Smooth muscle cell (in vitro differentiated cells): ENCODE results near the gene LGALS9B. TPM values are rescaled to one million over a fixed set of nuclear protein-coding genes. Genes with fewer than 3 reads are reported as not detected.
"Not testable (repeated sequence)": the region's sequence is repeated elsewhere in the genome, so short reads cannot be mapped to it uniquely, and the experiment has no call there.

Experiments used
- DNase-seq: peaks from one replicate; lab custom pipeline; 2025; ENCODE audit not compliant: unreplicated experiment; lab: John Stamatoyannopoulos, UW
- H2AFZ ChIP-seq: fragments of 200-600 bp; sonication (generic); 2 replicates; pipeline ENCODE4 v1.6.0; 2016; ENCODE audit warnings: antibody characterized with exemption, low read depth, mild to moderate bottlenecking
- H3F3A ChIP-seq: fragments of 200-600 bp; sonication (generic); 2 replicates; pipeline ENCODE4 v1.6.0; 2017; ENCODE audit warnings: antibody characterized with exemption, low read depth
- H3K27ac ChIP-seq: fragments of 200-600 bp; sonication (generic); 2 replicates; pipeline ENCODE4 v1.5.1; 2016; ENCODE audit warnings: low read depth, mild to moderate bottlenecking
- H3K27me3 ChIP-seq: fragments of 200-600 bp; sonication (generic); 2 replicates; pipeline ENCODE4 v1.6.1; 2016; ENCODE audit warnings: low read depth, mild to moderate bottlenecking
- H3K36me3 ChIP-seq: fragments of 200-600 bp; sonication (generic); 2 replicates; pipeline ENCODE4 v1.5.1; 2016; ENCODE audit warnings: low read depth
- H3K4me1 ChIP-seq: fragments of 200-600 bp; sonication (generic); 2 replicates; pipeline ENCODE4 v1.5.1; 2016; ENCODE audit warnings: low read depth
- H3K4me2 ChIP-seq: fragments of 200-600 bp; sonication (generic); 2 replicates; pipeline ENCODE4 v1.6.0; 2016; ENCODE audit warnings: mild to moderate bottlenecking
- H3K4me3 ChIP-seq: fragments of 200-600 bp; sonication (generic); 2 replicates; pipeline ENCODE4 v1.5.1; 2016; ENCODE audit warnings: mild to moderate bottlenecking
- H3K79me2 ChIP-seq: fragments of 200-600 bp; sonication (generic); 2 replicates; pipeline ENCODE4 v1.6.0; 2016; ENCODE audit warnings: low read depth, mild to moderate bottlenecking
- H3K9ac ChIP-seq: fragments of 200-600 bp; sonication (generic); 2 replicates; pipeline ENCODE4 v1.6.0; 2016; ENCODE audit warnings: low read depth
- H3K9me3 ChIP-seq: fragments of 200-600 bp; sonication (generic); replicated peaks from 2 replicates; pipeline ENCODE4 v1.5.1; 2016; ENCODE audit warnings: low read depth
- H4K20me1 ChIP-seq: fragments of 200-600 bp; sonication (generic); 2 replicates; pipeline ENCODE4 v1.6.0; 2016; ENCODE audit warnings: low read depth
- WGBS: methylation state at CpG from one replicate; pipeline ENCODE4 v1.1.7; 2016; ENCODE audit warnings: low lambda C conversion rate; 5-methylcytosine and 5-hydroxymethylcytosine counted together
- polyA plus RNA-seq: library from polyadenylated mRNA; unstranded; fragments of >200 nt; fragmentation: Nextera tagmentation; extraction: Ambion mirVana; gene quantifications from 2 replicates; pipeline ENCODE4 v1.2.1, GENCODE V29; 2016
- total RNA-seq: library from RNA; depleted of rRNA; stranded (reverse); fragments of >200 nt; gene quantifications from 2 replicates; pipeline ENCODE4 v1.2.3, GENCODE V29; 2014

The LGALS9B gene
- total and polyA plus RNA-seq, 2 experiments from 2014 or later: 0.90 to 1.3 TPM

DNA sequence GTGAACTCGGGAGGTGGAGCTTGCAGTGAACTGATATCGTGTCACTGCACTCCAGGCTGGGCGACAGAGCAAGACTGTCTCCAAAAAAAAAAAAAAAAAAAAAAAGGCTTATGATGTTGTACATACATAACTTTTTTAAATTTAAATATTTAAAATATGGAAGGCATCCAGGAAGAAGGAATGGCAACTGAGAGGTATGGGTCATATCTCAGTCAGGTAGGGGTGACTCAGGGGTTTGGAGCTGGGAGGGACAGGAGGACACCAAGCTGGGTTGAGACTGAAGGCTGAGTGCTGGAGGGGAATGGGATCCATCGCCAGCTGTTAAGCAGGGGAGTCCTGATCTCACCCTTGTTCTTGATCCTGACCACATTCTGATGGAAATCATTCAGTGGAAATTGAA lies 33.0 kb upstream of the LGALS9B start:
- WGBS: 92% methylated on average over 4 of the region's 4 CpGs
- H3K36me3 ChIP-seq, H3K27me3 ChIP-seq, H4K20me1 ChIP-seq, H3K4me3 ChIP-seq, H3K27ac ChIP-seq, H3K4me2 ChIP-seq, H3K9me3 ChIP-seq, H3K79me2 ChIP-seq, H3K4me1 ChIP-seq, H3F3A ChIP-seq, H3K9ac ChIP-seq, DNase-seq, H2AFZ ChIP-seq: not testable (repeated sequence)

- not testable (repeated sequence) for H3K4me1 ChIP-seq, H3K4me3 ChIP-seq, H3K79me2 ChIP-seq, H3F3A ChIP-seq, DNase-seq, H3K27ac ChIP-seq, H4K20me1 ChIP-seq, H3K4me2 ChIP-seq, H3K9me3 ChIP-seq, H2AFZ ChIP-seq, H3K9ac ChIP-seq, H3K27me3 ChIP-seq, H3K36me3 ChIP-seq
- WGBS: 59% methylated on average over 3 of the region's 5 CpGs
These were observed 28.1 kb upstream of the LGALS9B start for GRCh38 chr17:20495420-20495819.

GRCh38 chr17:20494735-20495134 lies 27.4 kb upstream of the LGALS9B start:
- H3F3A ChIP-seq, H2AFZ ChIP-seq, H3K36me3 ChIP-seq, H3K9me3 ChIP-seq, H3K4me1 ChIP-seq, H3K79me2 ChIP-seq, DNase-seq, H4K20me1 ChIP-seq, H3K9ac ChIP-seq, H3K4me3 ChIP-seq, H3K4me2 ChIP-seq, H3K27me3 ChIP-seq, H3K27ac ChIP-seq: not testable (repeated sequence)
- WGBS: 94% methylated on average over 9 of the region's 9 CpGs

DNA sequence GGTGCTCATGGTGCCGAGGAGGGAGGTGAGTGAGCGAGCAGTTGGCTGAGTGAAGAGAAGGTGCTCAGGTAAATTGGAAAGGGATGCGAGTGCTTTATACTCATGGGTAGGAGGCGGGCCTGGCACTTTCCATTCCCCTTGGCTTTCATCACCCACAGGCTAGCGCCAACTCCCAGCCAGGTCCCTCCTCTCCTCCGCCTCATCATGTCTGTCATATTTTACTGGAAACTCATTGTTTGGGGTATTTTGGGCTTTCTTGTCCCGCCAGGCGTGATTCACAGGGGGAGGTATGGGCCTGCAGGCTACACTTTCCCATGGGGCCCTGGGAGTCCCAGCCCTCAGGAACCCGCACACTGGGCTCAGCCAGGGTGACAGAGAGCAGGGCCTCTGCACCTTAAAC lies 26.8 kb upstream of the LGALS9B start:
- H4K20me1 ChIP-seq, H3F3A ChIP-seq, H2AFZ ChIP-seq, H3K4me2 ChIP-seq, H3K27ac ChIP-seq, H3K79me2 ChIP-seq, H3K9ac ChIP-seq, H3K4me3 ChIP-seq, H3K9me3 ChIP-seq, H3K27me3 ChIP-seq, DNase-seq, H3K36me3 ChIP-seq, H3K4me1 ChIP-seq: not testable (repeated sequence)
- WGBS: 75% methylated on average over 2 of the region's 9 CpGs

DNA sequence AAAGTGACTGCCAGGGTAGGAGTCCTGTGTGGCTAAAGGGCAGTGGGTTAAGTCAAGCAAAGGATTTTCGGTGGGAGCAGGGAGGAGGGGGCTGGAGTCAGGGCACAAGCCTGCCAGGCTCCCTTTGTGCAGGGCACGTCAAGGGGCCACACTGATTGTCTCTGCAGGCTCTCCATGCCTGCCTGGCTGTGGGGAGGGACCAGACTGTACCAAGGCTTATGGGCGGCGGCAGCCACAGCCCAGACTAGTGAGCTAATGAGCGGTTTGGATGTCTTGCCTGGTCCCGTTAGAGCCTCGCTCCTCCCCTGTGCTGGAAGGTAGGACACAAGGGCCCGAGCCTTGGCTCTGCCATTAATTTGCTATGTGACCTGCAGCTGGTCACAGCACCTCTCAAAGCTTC lies 25.6 kb upstream of the LGALS9B start:
- WGBS: 92% methylated on average over 6 of the region's 8 CpGs
- H3F3A ChIP-seq, H3K4me1 ChIP-seq, H3K4me3 ChIP-seq, H4K20me1 ChIP-seq, H3K9ac ChIP-seq, H2AFZ ChIP-seq, H3K27me3 ChIP-seq, H3K36me3 ChIP-seq, H3K79me2 ChIP-seq, H3K4me2 ChIP-seq, DNase-seq, H3K27ac ChIP-seq, H3K9me3 ChIP-seq: not testable (repeated sequence)

GRCh38 chr17:20492099-20492498 lies 24.8 kb upstream of the LGALS9B start:
- not testable (repeated sequence) for H4K20me1 ChIP-seq, H3K27me3 ChIP-seq, DNase-seq, H3K79me2 ChIP-seq, H3F3A ChIP-seq, H3K4me1 ChIP-seq, H3K4me2 ChIP-seq, H3K4me3 ChIP-seq, H3K36me3 ChIP-seq, H3K9ac ChIP-seq, H2AFZ ChIP-seq, H3K27ac ChIP-seq, H3K9me3 ChIP-seq
- whole genome bisulfite sequencing: 69% methylated on average over 2 of the region's 6 CpGs

DNA sequence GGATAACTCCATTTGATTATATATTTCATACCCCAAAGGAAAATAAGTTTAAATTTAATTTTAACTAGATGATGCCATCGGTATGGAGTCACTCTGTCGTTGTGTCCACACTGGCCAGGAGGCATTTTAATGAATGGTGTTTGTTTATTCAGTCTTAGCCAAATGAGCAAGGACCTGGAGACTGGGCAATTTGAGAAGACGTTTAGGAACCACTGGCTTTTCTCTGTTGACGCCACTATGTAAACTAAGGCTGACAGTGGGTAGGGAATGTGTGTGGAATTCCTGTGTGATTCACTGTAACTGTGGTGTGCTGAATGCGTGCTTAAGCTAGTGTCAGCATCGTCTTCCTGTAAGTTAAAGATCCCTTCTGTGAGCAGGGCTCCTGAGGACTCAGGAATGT lies 17.6 kb upstream of the LGALS9B start:
- H2AFZ ChIP-seq, H4K20me1 ChIP-seq, H3K27me3 ChIP-seq, H3K79me2 ChIP-seq, H3K9ac ChIP-seq, H3K36me3 ChIP-seq, H3F3A ChIP-seq, DNase-seq, H3K4me3 ChIP-seq, H3K4me1 ChIP-seq, H3K9me3 ChIP-seq: not testable (repeated sequence)
- Histone ChIP-seq H3K27ac (peak overlapping the region; percentile 70), H3K4me2 (peak overlapping the region; percentile 77)
- WGBS: under 1% methylated on average over 6 of the region's 6 CpGs

DNA sequence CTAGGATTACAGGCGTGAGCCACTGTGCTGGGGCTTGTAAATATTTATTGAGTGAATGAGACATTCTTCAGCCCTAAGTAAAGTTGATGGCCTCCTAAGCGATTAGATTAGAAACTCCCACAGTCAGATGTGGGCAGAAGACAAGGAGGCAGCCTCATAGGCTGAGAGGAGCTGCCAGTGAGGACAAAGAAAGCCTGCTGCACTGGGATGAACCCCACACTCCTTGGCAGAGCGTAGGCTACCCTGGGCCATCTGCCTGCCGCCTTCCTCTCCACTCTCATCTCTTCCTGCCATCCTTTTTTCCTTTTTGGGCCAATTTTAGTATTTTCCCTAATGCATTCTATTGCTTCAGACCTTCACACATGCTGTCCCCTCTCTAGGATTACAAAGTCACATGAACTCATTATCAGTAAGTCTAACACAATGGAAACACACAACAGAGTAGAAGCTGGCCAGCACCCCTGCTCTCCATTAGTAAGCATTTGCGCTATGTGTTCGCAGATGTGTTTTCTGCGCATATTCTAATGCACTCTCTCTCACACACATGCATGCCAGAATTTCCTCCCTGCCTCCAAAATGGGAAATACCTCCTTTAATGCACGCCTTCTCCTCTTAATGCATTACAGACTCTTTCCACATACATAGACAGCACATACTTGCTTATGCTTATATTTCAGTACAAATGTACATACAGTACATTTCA lies 12.7 kb upstream of the LGALS9B start:
- 85% methylated on average over 6 of the region's 8 CpGs for WGBS
- not testable (repeated sequence) for H3K27me3 ChIP-seq, H3K79me2 ChIP-seq, H3K4me3 ChIP-seq, H3K4me2 ChIP-seq, H3F3A ChIP-seq, H2AFZ ChIP-seq, H3K9ac ChIP-seq, H3K27ac ChIP-seq, DNase-seq, H3K36me3 ChIP-seq, H3K9me3 ChIP-seq, H3K4me1 ChIP-seq, H4K20me1 ChIP-seq
